ENCODE data around the gene ATP1B3. TPM values are rescaled to one million over a fixed set of nuclear protein-coding genes. Genes with fewer than 3 reads are reported as not detected.
A peak's percentile ranks its signal among the peaks of the same experiment; 100 is the strongest.
"Not testable (repeated sequence)": the region's sequence is repeated elsewhere in the genome, so short reads cannot be mapped to it uniquely, and the experiment has no call there.

The ATP1B3 gene
- total RNA-seq, 3 donors from 2014 or later, result 219 to 266 (median 227) TPM

- Mint-ChIP-seq H3K36me3 (ENCODE audit: insufficient read depth) (peaks cover 13% of the 10 kb centered on the region), H3K4me1 (ENCODE audit: low read depth) (peaks cover 36% of the 10 kb centered on the region), H3K9me3 (no peaks in the 10 kb centered on the region), H3K27me3 (ENCODE audit: low read depth) (no peaks in the 10 kb centered on the region), H3K4me3 (peak overlapping the region; percentile 91)
- ATAC-seq (peak; percentile 64 to 66), DNase-seq (peak; percentile 74)
Measured at GRCh38 chr3:141875374-141875892, 1.0 kb upstream of the ATP1B3 start.

- peak overlapping the region; percentile 91 for H3K4me3 Mint-ChIP-seq
- no peaks in the 10 kb centered on the region for H3K9me3 Mint-ChIP-seq
- peak; percentile 58 to 65 for ATAC-seq
- no peak for DNase-seq
- peaks cover 15% of the 10 kb centered on the region for H3K36me3 Mint-ChIP-seq (ENCODE audit: insufficient read depth)
- H3K4me1 Mint-ChIP-seq (ENCODE audit: low read depth), result peaks cover 38% of the 10 kb centered on the region
- no peaks in the 10 kb centered on the region for H3K27me3 Mint-ChIP-seq (ENCODE audit: low read depth)
Measured at GRCh38 chr3:141875893-141876380, 506 bp upstream of the ATP1B3 start.

DNA sequence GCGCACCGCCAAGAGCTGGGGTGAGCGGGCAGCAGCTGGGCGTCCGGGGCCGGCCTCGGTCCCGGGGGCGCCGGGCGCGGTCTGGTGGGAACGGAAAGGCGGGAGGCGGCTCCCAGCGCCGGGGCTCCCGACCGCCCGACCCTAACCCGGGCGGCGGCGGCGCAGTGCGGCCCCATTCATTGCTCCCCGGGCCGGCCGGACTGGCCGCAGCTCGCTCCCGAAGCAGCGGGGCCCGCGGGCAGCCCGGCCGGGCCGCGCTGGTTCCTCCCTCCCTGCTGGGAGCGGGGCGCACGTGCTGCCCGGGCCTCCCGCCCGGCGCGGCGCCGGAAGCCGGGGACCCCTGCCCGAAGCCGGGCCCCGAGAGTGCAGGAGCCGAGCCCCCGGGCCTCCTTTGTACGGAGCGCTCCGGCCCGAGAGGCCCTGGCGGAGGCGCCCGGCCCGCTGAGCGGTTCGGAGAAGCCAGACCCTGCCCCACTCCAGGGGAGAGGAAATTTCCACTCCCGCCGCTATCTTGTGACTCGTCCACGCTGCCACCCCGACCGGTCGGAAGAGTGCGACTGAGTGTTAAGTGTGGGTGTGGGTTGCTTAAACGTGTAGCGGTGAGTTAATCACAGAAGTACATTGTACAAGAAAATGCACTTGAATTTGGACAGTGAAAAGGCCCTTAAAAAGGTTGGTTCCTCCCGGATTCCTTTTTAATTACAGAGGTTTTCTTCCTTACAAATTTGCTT lies 613 bp downstream of the ATP1B3 start:
- ATAC-seq (peak; percentile 35 to 39), DNase-seq (peak; percentile 67)
- H3K4me3 Mint-ChIP-seq, result peak overlapping the region; percentile 94
- H3K9me3 Mint-ChIP-seq, result no peaks in the 10 kb centered on the region
- H3K27me3 Mint-ChIP-seq (ENCODE audit: low read depth), result no peaks in the 10 kb centered on the region
- H3K36me3 Mint-ChIP-seq (ENCODE audit: insufficient read depth), result peaks cover 22% of the 10 kb centered on the region
- H3K4me1 Mint-ChIP-seq (ENCODE audit: low read depth), result peaks cover 47% of the 10 kb centered on the region

DNA sequence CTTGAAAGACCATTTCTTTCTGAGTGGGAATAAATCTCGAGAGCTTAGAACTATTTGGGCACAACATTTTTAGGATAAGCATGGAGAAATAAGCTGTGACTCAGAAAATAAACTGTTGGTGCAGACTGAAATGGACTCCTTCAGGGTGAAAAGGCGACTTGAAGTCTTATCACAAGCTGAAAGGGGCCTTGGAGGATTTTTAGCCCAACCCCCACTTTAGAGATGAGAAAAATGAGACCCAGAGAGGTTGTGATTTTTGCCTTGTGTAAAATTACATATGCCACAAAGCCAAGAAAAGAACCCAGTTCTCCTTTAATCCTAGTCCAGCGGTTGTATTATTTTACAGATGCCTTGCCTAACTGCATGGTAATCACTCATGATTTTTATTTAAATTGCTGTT lies 1.5 kb downstream of the ATP1B3 start:
- Mint-ChIP-seq H3K4me1 (ENCODE audit: low read depth) (peaks cover 54% of the 10 kb centered on the region), H3K9me3 (no peaks in the 10 kb centered on the region), H3K27me3 (ENCODE audit: low read depth) (no peaks in the 10 kb centered on the region), H3K36me3 (ENCODE audit: insufficient read depth) (peaks cover 24% of the 10 kb centered on the region), H3K4me3 (peak overlapping the region; percentile 94)
- ATAC-seq (no peak), DNase-seq (no peak)

GRCh38 chr3:141878326-141878725 lies 1.9 kb downstream of the ATP1B3 start:
- Mint-ChIP-seq H3K4me3 (peak overlapping the region; percentile 94), H3K36me3 (ENCODE audit: insufficient read depth) (peaks cover 25% of the 10 kb centered on the region), H3K4me1 (ENCODE audit: low read depth) (peaks cover 56% of the 10 kb centered on the region), H3K27me3 (ENCODE audit: low read depth) (no peaks in the 10 kb centered on the region), H3K9me3 (no peaks in the 10 kb centered on the region)
- DNase-seq (no peak), ATAC-seq (no peak)

DNA sequence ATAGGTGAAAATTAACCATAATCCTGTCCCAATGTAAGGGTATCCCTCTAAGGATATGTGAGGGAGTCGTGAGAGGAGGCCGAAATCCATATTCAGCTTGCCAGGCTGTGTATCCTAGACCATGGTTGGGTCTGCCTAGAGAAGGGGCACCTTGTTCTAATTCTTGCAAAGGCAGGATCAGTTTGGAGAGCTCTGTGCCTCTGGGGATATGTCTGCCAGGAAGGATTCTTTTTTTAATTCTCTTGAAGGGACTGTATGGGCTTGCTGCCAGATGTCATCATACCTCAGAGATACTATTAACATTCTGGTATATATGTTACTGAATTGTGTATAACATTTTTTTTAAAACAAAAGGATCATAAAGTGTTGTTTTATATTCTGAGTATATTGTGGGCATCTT lies 2.4 kb downstream of the ATP1B3 start:
- ATAC-seq (no peak), DNase-seq (no peak)
- no peaks in the 10 kb centered on the region for H3K27me3 Mint-ChIP-seq (ENCODE audit: low read depth)
- H3K36me3 Mint-ChIP-seq (ENCODE audit: insufficient read depth), result peaks cover 28% of the 10 kb centered on the region
- H3K4me3 Mint-ChIP-seq, result peak overlapping the region; percentile 94
- H3K9me3 Mint-ChIP-seq, result no peaks in the 10 kb centered on the region
- peaks cover 60% of the 10 kb centered on the region for H3K4me1 Mint-ChIP-seq (ENCODE audit: low read depth)

- Mint-ChIP-seq H3K4me1 (ENCODE audit: low read depth) (peaks cover 67% of the 10 kb centered on the region), H3K9me3 (no peaks in the 10 kb centered on the region), H3K4me3 (no peak overlapping the region), H3K36me3 (ENCODE audit: insufficient read depth) (peaks cover 44% of the 10 kb centered on the region), H3K27me3 (ENCODE audit: low read depth) (no peaks in the 10 kb centered on the region)
- ATAC-seq (no peak), DNase-seq (no peak)
Measured at GRCh38 chr3:141881702-141882101, 5.3 kb downstream of the ATP1B3 start.

DNA sequence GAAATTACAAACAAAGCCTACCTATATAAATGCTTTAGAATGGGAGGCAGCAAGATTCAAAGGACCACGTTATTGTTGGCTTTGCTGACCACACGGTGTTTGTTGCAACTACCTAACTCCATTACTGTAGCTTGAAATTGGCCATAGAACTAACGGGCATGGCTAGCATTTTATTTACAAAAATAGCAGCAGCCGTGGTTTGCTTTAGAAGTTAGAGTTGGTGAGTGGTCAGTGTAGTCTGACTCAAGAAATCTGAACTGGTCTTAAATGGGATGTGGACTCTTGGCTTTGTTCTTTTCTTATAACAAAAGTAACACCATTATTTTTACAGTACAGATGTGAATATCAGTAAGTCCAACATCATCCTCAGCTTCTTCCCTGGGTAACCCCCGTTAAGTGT lies 10.6 kb downstream of the ATP1B3 start:
- Mint-ChIP-seq H3K4me3 (no peak overlapping the region), H3K27me3 (ENCODE audit: low read depth) (no peaks in the 10 kb centered on the region), H3K4me1 (ENCODE audit: low read depth) (peaks cover 59% of the 10 kb centered on the region), H3K36me3 (ENCODE audit: insufficient read depth) (peaks cover 38% of the 10 kb centered on the region), H3K9me3 (peaks cover 14% of the 10 kb centered on the region)
- ATAC-seq, result no peak
- no peak for DNase-seq

DNA sequence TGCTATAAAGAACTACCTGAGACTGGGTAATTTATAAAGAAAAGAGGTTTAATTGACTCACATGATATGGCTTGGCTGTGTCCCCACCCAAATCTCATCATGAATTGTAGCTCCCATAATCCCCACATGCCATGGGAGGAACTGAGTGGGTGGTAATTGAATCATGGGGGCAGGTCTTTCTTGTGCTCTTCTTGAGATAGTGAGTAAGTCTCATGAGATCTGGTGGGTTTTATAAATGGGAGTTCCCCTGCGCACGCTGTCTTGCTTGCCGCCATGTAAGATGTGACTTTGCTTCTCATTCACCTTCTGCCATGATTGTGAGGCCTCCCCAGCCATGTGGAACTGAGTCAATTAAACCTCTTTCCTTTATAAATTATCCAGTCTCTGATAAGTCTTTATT lies 12.1 kb downstream of the ATP1B3 start:
- H3K9me3 Mint-ChIP-seq, result peaks cover 14% of the 10 kb centered on the region
- peak; percentile 14 to 51 for ATAC-seq
- not testable (repeated sequence) for DNase-seq; H3K27me3 Mint-ChIP-seq (ENCODE audit: low read depth); H3K4me3 Mint-ChIP-seq
- peaks cover 41% of the 10 kb centered on the region for H3K36me3 Mint-ChIP-seq (ENCODE audit: insufficient read depth)
- peaks cover 56% of the 10 kb centered on the region for H3K4me1 Mint-ChIP-seq (ENCODE audit: low read depth)

DNA sequence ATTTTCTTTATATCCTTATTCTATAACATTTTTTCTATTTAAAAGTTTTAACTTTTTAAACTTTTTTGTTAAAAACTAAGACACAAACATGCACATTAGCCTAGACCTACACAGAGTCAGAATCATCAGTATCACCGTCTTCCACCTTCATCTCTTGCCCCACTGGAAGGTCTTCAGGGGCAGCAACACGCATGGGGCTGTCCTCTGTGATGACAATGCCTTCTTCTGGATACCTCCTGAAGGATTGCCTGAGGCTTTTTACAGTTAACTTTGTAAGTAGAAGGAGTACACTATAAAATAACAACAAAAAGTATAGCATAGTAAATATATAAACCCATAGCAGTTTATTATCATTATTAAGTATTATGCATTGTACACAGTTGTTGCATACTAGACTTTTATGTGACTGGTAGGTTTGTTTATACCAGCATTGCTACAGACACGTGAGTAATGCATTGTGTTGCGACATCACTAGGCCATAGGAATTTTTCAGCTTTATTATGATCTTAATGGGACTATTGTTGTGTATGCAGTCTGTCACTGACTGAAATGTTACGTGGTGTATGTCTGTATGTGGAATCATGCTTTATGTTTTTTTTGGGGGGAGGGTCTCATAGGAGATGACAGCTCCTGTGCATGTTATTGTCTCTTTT lies 18.2 kb downstream of the ATP1B3 start:
- no peak for ATAC-seq
- DNase-seq, result no peak
- no peak overlapping the region for H3K4me3 Mint-ChIP-seq
- peaks cover 36% of the 10 kb centered on the region for H3K36me3 Mint-ChIP-seq (ENCODE audit: insufficient read depth)
- peaks cover 6% of the 10 kb centered on the region for H3K9me3 Mint-ChIP-seq
- H3K4me1 Mint-ChIP-seq (ENCODE audit: low read depth), result peaks cover 41% of the 10 kb centered on the region
- H3K27me3 Mint-ChIP-seq (ENCODE audit: low read depth), result no peaks in the 10 kb centered on the region

GRCh38 chr3:141895731-141896130 lies 19.3 kb downstream of the ATP1B3 start:
- no peak for DNase-seq
- Mint-ChIP-seq H3K27me3 (ENCODE audit: low read depth) (no peaks in the 10 kb centered on the region), H3K36me3 (ENCODE audit: insufficient read depth) (peaks cover 43% of the 10 kb centered on the region), H3K4me3 (no peak overlapping the region), H3K4me1 (ENCODE audit: low read depth) (peaks cover 42% of the 10 kb centered on the region), H3K9me3 (peaks cover 6% of the 10 kb centered on the region)
- no peak for ATAC-seq

DNA sequence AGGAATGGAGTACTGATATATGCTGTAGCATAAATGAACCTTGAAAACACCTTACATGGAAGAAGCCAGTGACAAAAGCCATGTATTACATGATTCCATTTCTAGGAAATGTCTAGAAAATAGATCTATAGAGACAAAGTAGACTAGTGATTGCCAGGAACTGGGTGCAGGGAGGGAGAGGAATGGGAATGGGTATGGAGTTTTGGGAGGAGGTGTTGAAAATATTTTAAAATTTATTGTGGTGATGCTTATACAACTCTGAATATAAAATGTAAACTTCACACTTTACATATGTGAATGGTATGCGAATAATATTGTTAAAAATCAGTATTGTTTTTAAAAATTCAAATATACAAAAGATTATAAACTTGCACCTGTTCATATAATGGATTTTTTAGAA lies 22.5 kb downstream of the ATP1B3 start:
- no peak for DNase-seq
- no peak for ATAC-seq
- H3K9me3 Mint-ChIP-seq, result peaks cover 6% of the 10 kb centered on the region
- peaks cover 44% of the 10 kb centered on the region for H3K36me3 Mint-ChIP-seq (ENCODE audit: insufficient read depth)
- H3K4me3 Mint-ChIP-seq, result no peak overlapping the region
- no peaks in the 10 kb centered on the region for H3K27me3 Mint-ChIP-seq (ENCODE audit: low read depth)
- peaks cover 31% of the 10 kb centered on the region for H3K4me1 Mint-ChIP-seq (ENCODE audit: low read depth)

DNA sequence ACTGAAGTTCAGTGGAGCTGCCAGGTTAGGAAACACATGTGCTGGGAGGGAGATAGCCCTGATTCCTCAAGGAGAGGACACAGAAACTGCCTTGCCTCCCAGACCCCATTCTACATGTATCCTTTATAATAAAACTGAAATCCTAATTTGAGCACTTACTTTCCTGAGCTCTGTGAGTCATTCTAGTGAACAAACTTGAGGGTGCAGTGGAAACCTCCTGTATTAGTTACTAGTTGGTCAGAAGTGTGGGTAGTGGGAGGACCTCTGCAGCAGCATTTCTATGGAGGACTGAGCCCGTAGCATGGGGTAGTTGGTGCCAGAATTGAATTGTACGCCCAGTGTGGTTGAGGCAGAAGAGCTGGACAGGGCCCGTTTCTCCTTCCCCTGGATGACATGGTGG lies 23.9 kb downstream of the ATP1B3 start:
- Mint-ChIP-seq H3K4me3 (no peak overlapping the region), H3K9me3 (peaks cover 6% of the 10 kb centered on the region), H3K4me1 (ENCODE audit: low read depth) (peaks cover 37% of the 10 kb centered on the region), H3K27me3 (ENCODE audit: low read depth) (no peaks in the 10 kb centered on the region), H3K36me3 (ENCODE audit: insufficient read depth) (peaks cover 44% of the 10 kb centered on the region)
- DNase-seq (no peak), ATAC-seq (peak; percentile 38 to 49)

DNA sequence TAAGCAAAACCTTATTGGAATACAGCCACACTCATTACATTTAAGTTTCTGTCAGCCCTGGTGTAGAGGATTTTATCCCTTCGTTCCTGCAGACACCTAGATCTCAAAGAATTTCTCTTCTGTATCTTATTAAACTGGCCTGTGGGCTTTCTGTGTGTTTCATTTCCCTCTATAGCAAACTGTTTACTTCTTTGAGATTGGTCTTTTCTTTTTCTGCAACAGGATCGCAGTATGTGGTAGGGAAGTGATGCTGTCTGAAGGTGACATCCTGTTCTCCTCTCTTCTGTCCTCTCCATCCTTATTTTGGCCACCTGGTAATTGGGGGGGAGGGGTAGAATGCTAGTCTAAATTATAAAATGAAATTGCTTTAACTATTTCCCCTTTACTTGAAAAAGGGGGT lies 25.5 kb downstream of the ATP1B3 start:
- peaks cover 38% of the 10 kb centered on the region for H3K36me3 Mint-ChIP-seq (ENCODE audit: insufficient read depth)
- DNase-seq (no peak), ATAC-seq (no peak)
- no peaks in the 10 kb centered on the region for H3K27me3 Mint-ChIP-seq (ENCODE audit: low read depth)
- peaks cover 6% of the 10 kb centered on the region for H3K9me3 Mint-ChIP-seq
- H3K4me3 Mint-ChIP-seq, result no peak overlapping the region
- H3K4me1 Mint-ChIP-seq (ENCODE audit: low read depth), result peaks cover 29% of the 10 kb centered on the region

DNA sequence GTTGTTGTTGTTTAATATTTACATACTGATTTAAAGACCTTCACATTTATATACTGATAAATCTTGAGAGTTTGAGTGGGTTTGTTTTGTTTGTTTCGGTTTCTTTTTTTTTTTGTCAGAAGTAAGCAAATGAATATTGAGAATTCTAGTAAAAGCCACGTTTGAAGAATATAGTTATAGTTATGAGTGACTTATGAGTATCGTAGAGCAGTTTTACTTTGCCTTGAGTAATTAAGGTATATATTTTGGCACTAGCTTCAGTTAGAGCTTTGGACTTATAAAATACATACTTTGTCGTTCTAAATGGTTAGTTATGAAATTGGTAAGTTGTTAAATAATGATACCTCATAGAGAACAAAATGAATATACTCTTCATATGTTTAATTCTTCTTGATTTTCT lies 27.8 kb downstream of the ATP1B3 start:
- H3K27me3 Mint-ChIP-seq (ENCODE audit: low read depth), result no peaks in the 10 kb centered on the region
- ATAC-seq (peak; percentile 18 to 62), DNase-seq (no peak)
- peaks cover 23% of the 10 kb centered on the region for H3K4me1 Mint-ChIP-seq (ENCODE audit: low read depth)
- H3K4me3 Mint-ChIP-seq, result no peak overlapping the region
- peaks cover 41% of the 10 kb centered on the region for H3K36me3 Mint-ChIP-seq (ENCODE audit: insufficient read depth)
- H3K9me3 Mint-ChIP-seq, result no peaks in the 10 kb centered on the region
